HL-60 (cell line): ENCODE data around the gene EPHA2.

ENCODE experiments used
- GABPA ChIP-seq: IDR thresholded peaks from 2 replicates; pipeline ENCODE4 v1.6.1; 2012; ENCODE audit warnings: low read depth
- SPI1 ChIP-seq: IDR thresholded peaks from 2 replicates; pipeline ENCODE4 v1.6.1; 2012; ENCODE audit warnings: low read depth, mild to moderate bottlenecking, borderline replicate concordance
- TF ChIP-seq, protein P1 (sequence below): IDR thresholded peaks from one replicate; pipeline ENCODE4 v1.5.1; 2011; ENCODE audit warnings: low read length, control low read depth, inconsistent platforms; ENCODE audit not compliant: insufficient read depth

GRCh38 chr1:16199700-16200099 lies 43.8 kb upstream of the EPHA2 start:
- TF ChIP-seq, protein P1, sequence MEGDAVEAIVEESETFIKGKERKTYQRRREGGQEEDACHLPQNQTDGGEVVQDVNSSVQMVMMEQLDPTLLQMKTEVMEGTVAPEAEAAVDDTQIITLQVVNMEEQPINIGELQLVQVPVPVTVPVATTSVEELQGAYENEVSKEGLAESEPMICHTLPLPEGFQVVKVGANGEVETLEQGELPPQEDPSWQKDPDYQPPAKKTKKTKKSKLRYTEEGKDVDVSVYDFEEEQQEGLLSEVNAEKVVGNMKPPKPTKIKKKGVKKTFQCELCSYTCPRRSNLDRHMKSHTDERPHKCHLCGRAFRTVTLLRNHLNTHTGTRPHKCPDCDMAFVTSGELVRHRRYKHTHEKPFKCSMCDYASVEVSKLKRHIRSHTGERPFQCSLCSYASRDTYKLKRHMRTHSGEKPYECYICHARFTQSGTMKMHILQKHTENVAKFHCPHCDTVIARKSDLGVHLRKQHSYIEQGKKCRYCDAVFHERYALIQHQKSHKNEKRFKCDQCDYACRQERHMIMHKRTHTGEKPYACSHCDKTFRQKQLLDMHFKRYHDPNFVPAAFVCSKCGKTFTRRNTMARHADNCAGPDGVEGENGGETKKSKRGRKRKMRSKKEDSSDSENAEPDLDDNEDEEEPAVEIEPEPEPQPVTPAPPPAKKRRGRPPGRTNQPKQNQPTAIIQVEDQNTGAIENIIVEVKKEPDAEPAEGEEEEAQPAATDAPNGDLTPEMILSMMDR: no peak
- TF ChIP-seq GABPA (no peak), SPI1 (no peak)
